SK-N-SH (cell line): ENCODE results near the gene PCP2. TPM values are rescaled to one million over a fixed set of nuclear protein-coding genes. Genes with fewer than 3 reads are reported as not detected.

ENCODE experiments used
- CTCF ChIA-PET: fragments of 300-600, 350-600 bp; formaldehyde crosslinking; extraction: SDS; loops from one replicate; lab custom pipeline; 2021; lab: Yijun Ruan, JAX
- POLR2A ChIA-PET: fragments of 350-600 bp; sonication (Branson Sonifier 250); formaldehyde crosslinking; extraction: SDS; loops from one replicate; lab custom pipeline; 2020; ENCODE audit warnings: antibody characterized with exemption, inconsistent platforms; lab: Yijun Ruan, JAX
- DNase-seq: peaks from one replicate; pipeline ENCODE4 v3.0.0; 2012
- H2AFZ ChIP-seq: fragments of 200-600 bp; sonication (generic); 2 replicates; pipeline ENCODE4 v1.8.1; 2016; ENCODE audit warnings: antibody characterized with exemption, mild to moderate bottlenecking, low read depth
- H3F3A ChIP-seq: fragments of 200-600 bp; sonication (generic); replicated peaks from 2 replicates; pipeline ENCODE3; 2016; ENCODE audit warnings: antibody characterized with exemption, mild to moderate bottlenecking; ENCODE audit not compliant: insufficient read depth
- H3K27ac ChIP-seq, 2 experiments: fragments of 200-500 bp in 1 of 2; fragments of 200-600 bp in 1 of 2; sonication (Bioruptor generic) in 1 of 2; sonication (generic), shearing (Covaris generic) in 1 of 2; 2 replicates each; pipeline versions ENCODE4 v1.5.1 to v1.6.1; 2014 to 2016; ENCODE audit warnings: low read depth in 2 of 2, inconsistent platforms in 1 of 2, low read length in 1 of 2, mild to moderate bottlenecking in 1 of 2, mixed read lengths in 1 of 2
- H3K27me3 ChIP-seq: fragments of 200-600 bp; sonication (generic), shearing (Covaris generic); 2 replicates; pipeline ENCODE4 v1.6.1; 2016; ENCODE audit warnings: mixed run types; ENCODE audit not compliant: insufficient read depth
- H3K36me3 ChIP-seq, 2 experiments: fragments of 200-500 bp in 1 of 2; fragments of 200-600 bp in 1 of 2; sonication (Bioruptor generic) in 1 of 2; sonication (generic) in 1 of 2; replicated peaks in 1 of 2; 2 replicates each; pipeline versions ENCODE3 to v1.5.1; 2014 to 2016; ENCODE audit warnings: low read length in 1 of 2, mild to moderate bottlenecking in 1 of 2; ENCODE audit not compliant: insufficient read depth in 2 of 2, control insufficient read depth in 1 of 2
- H3K4me1 ChIP-seq, 2 experiments: fragments of 200-500 bp in 1 of 2; fragments of 200-600 bp in 1 of 2; sonication (Bioruptor generic) in 1 of 2; sonication (generic), shearing (Covaris generic) in 1 of 2; 2 replicates each; pipeline versions ENCODE4 v1.5.1 to v1.6.1; 2014 to 2016; ENCODE audit warnings: low read depth in 1 of 2, low read length in 1 of 2, mixed run types in 1 of 2; ENCODE audit not compliant: insufficient read depth in 2 of 2, control insufficient read depth in 1 of 2
- H3K4me2 ChIP-seq: fragments of 200-600 bp; sonication (generic), shearing (Covaris generic); 2 replicates; pipeline ENCODE4 v1.6.1; 2017; ENCODE audit warnings: mixed run types
- H3K4me3 ChIP-seq, 2 experiments: fragments of 200-500 bp in 1 of 2; fragments of 200-600 bp in 1 of 2; sonication (Bioruptor generic) in 1 of 2; sonication (generic), shearing (Covaris generic) in 1 of 2; 2 replicates each; pipeline versions ENCODE4 v1.5.1 to v1.8.1; 2014 to 2016; ENCODE audit warnings: low read depth in 2 of 2, inconsistent platforms in 1 of 2, low read length in 1 of 2, mild to moderate bottlenecking in 1 of 2, mixed read lengths in 1 of 2, moderate library complexity in 1 of 2
- H3K79me2 ChIP-seq: fragments of 200-600 bp; sonication (generic); 2 replicates; pipeline ENCODE4 v1.8.1; 2017; ENCODE audit warnings: mild to moderate bottlenecking; ENCODE audit not compliant: insufficient read depth
- H3K9ac ChIP-seq: fragments of 200-600 bp; sonication (generic); 2 replicates; pipeline ENCODE4 v1.6.1; 2017; ENCODE audit warnings: mixed run types
- H3K9me2 ChIP-seq: fragments of 200-600 bp; sonication (generic); 2 replicates; pipeline ENCODE4 v1.6.1; 2017; ENCODE audit warnings: mixed run types
- H3K9me3 ChIP-seq: fragments of 200-600 bp; sonication (generic); 2 replicates; pipeline ENCODE4 v1.6.1; 2017; ENCODE audit warnings: mixed run types, mild to moderate bottlenecking, moderate library complexity
- H4K20me1 ChIP-seq: fragments of 200-600 bp; sonication (generic); 2 replicates; pipeline ENCODE4 v1.6.1; 2017; ENCODE audit warnings: mild to moderate bottlenecking, mixed run types; ENCODE audit not compliant: insufficient read depth
- EZH2phosphoT487 ChIP-seq: fragments of 200-600 bp; sonication (generic); IDR thresholded peaks from 2 replicates; pipeline ENCODE4 v1.6.1; 2017; ENCODE audit warnings: low read depth, mixed run types, mild to moderate bottlenecking, antibody characterized with exemption, moderate library complexity, borderline replicate concordance
- FOXJ3 ChIP-seq: sonication (generic); formaldehyde crosslinking; IDR thresholded peaks from 2 replicates; pipeline ENCODE4 v1.5.1; 2020; ENCODE audit warnings: mild to moderate bottlenecking, missing genetic modification reagents
- GATA2 ChIP-seq: sonication (generic); formaldehyde crosslinking; IDR thresholded peaks from 2 replicates; pipeline ENCODE4 v1.5.0; 2020; ENCODE audit warnings: mild to moderate bottlenecking, missing genetic modification reagents
- IRF3 ChIP-seq: fragments of 150-350 bp; IDR thresholded peaks from 2 replicates; pipeline ENCODE4 v1.6.1; 2016; ENCODE audit warnings: mild to moderate bottlenecking, low read depth, low read length
- JUND ChIP-seq: IDR thresholded peaks from 2 replicates; pipeline ENCODE4 v1.4.0; 2012
- RFX5 ChIP-seq: IDR thresholded peaks from 2 replicates; pipeline ENCODE4 v1.6.1; 2012; ENCODE audit warnings: mild to moderate bottlenecking, improper control_type of control experiment, low read length
- RXRA ChIP-seq: IDR thresholded peaks from 2 replicates; pipeline ENCODE4 v1.4.0; 2012; ENCODE audit warnings: low read depth, mild to moderate bottlenecking, borderline replicate concordance
- TAF1 ChIP-seq: IDR thresholded peaks from 2 replicates; pipeline ENCODE4 v1.6.1; 2012; ENCODE audit warnings: low read depth, mild to moderate bottlenecking, low read length, moderate library complexity, borderline replicate concordance
- YY1 ChIP-seq: IDR thresholded peaks from 2 replicates; pipeline ENCODE4 v1.4.0; 2012; ENCODE audit warnings: low read depth, mild to moderate bottlenecking
- WGBS: methylation state at CpG from one replicate; pipeline ENCODE4 v1.1.6; 2017; ENCODE audit warnings: low lambda C conversion rate; 5-methylcytosine and 5-hydroxymethylcytosine counted together
- polyA plus RNA-seq, 3 experiments: library from polyadenylated mRNA; depleted of rRNA; stranded (reverse); fragments of >200 nt; gene quantifications; 2 replicates each; pipeline ENCODE4 v1.2.3, GENCODE V29; 2012

Gene PCP2
- polyA plus RNA-seq, 1 of the 3 experiments (the other 2 are of a cell fraction): not detected

GRCh38 chr19:7600721-7601120 is 32.8 kb downstream of the PCP2 start:
- H3F3A ChIP-seq: no peaks in the 10 kb centered on the region
- no peaks in the 10 kb centered on the region for H3K9me2 ChIP-seq
- POLR2A ChIA-PET: no interaction called here
- H3K4me2 ChIP-seq: no peak overlapping the region
- peaks cover 11% of the 10 kb centered on the region for H3K27me3 ChIP-seq
- no peak for DNase-seq
- peaks cover 0 to 16% of the 10 kb centered on the region in 2 experiments; a peak in 1 of 4 replicates for H3K4me1 ChIP-seq
- H3K4me3 ChIP-seq: no peak overlapping the region
- H3K9ac ChIP-seq: no peak overlapping the region
- no peaks in the 10 kb centered on the region for H4K20me1 ChIP-seq
- TF ChIP-seq RFX5: no peak
- TF ChIP-seq GATA2 (CRISPR knock-in tag): no peak
- TF ChIP-seq IRF3: no peak
- TF ChIP-seq FOXJ3: no peak
- CTCF ChIA-PET: interaction anchor here (0.7 to 1.2 kb wide), 2 partner anchors 9 to 32 kb away, joined by 3 to 5 read pairs; no protein-coding TSS in a partner anchor
- no peaks in the 10 kb centered on the region for H3K79me2 ChIP-seq
- H3K36me3 ChIP-seq: no peaks in the 10 kb centered on the region
- no peak overlapping the region for H3K27ac ChIP-seq
- no peak overlapping the region for H2AFZ ChIP-seq
- H3K9me3 ChIP-seq: no peaks in the 10 kb centered on the region

- TF ChIP-seq RXRA (no peak), JUND (no peak), EZH2phosphoT487 (no peak), YY1 (no peak), TAF1 (no peak), RFX5 (no peak), IRF3 (no peak)
- no peak overlapping the region for H3K4me3 ChIP-seq
- no peaks in the 10 kb centered on the region for H4K20me1 ChIP-seq
- CTCF ChIA-PET: interaction anchor here (1.1 to 2.8 kb wide), 4 partner anchors 9 to 254 kb away, joined by 3 to 12 read pairs (median 4); no protein-coding TSS in a partner anchor
- no peaks in the 10 kb centered on the region for H3K36me3 ChIP-seq
- no peak overlapping the region for H2AFZ ChIP-seq
- H3K9ac ChIP-seq: no peak overlapping the region
- no peak overlapping the region for H3K4me2 ChIP-seq
- H3F3A ChIP-seq: no peaks in the 10 kb centered on the region
- H3K4me1 ChIP-seq: peaks cover 0 to 8% of the 10 kb centered on the region in 2 experiments; a peak in 1 of 4 replicates
- POLR2A ChIA-PET: no interaction called here
- DNase-seq: no peak
- H3K27me3 ChIP-seq: peaks cover 22% of the 10 kb centered on the region
- H3K9me3 ChIP-seq: no peaks in the 10 kb centered on the region
- H3K79me2 ChIP-seq: no peaks in the 10 kb centered on the region
- no peak overlapping the region for H3K27ac ChIP-seq
- H3K9me2 ChIP-seq: no peaks in the 10 kb centered on the region
- WGBS: 78% methylated on average over 6 of the region's 6 CpGs
Observed at GRCh38 chr19:7598180-7598579, 35.3 kb downstream of the PCP2 start.
